Thoracic aorta (tissue), 2 donors: ENCODE data around the gene ARRDC5. TPM values are rescaled to one million over a fixed set of nuclear protein-coding genes. Genes with fewer than 3 reads are reported as not detected.
"Not testable (repeated sequence)": the region's sequence is repeated elsewhere in the genome, so short reads cannot be mapped to it uniquely, and the experiment has no call there.

ENCODE experiments used
- ATAC-seq: fragments of 150-250 bp; one replicate; pipeline ENCODE4 v1.8.0; 2017; ENCODE audit warnings: low read depth; ENCODE audit not compliant: insufficient number of reproducible peaks, low FRiP score
- DNase-seq: peaks from one replicate; pipeline ENCODE4 v3.0.0-alpha.2; 2020; ENCODE audit warnings: low spot score
- H3K27ac ChIP-seq, 2 donors: fragments of 200-600 bp; sonication (generic); 1 replicate in 1 of 2; 2 replicates in 1 of 2; pipeline ENCODE4 v1.5.1; 2016; ENCODE audit warnings: mild to moderate bottlenecking in 2 of 2, moderate library complexity in 2 of 2
- H3K27me3 ChIP-seq: fragments of 200-600 bp; sonication (generic); replicated peaks from 2 replicates; pipeline ENCODE4 v1.6.0; 2016; ENCODE audit warnings: mild to moderate bottlenecking; ENCODE audit not compliant: insufficient read depth
- H3K36me3 ChIP-seq: fragments of 200-600 bp; sonication (generic); one replicate; pipeline ENCODE4 v1.5.1; 2016
- H3K4me1 ChIP-seq, 2 donors: fragments of 200-600 bp; sonication (generic); 1 replicate in 1 of 2; 2 replicates in 1 of 2; pipeline versions ENCODE4 v1.5.1 to v1.6.0; 2016; ENCODE audit warnings: low read depth in 2 of 2, mild to moderate bottlenecking in 1 of 2; ENCODE audit not compliant: control insufficient read depth in 1 of 2
- H3K4me3 ChIP-seq: fragments of 200-600 bp; sonication (generic); 2 replicates; pipeline ENCODE4 v1.5.1; 2016; ENCODE audit warnings: mild to moderate bottlenecking
- H3K9me3 ChIP-seq: fragments of 200-600 bp; sonication (generic); 2 replicates; pipeline ENCODE4 v1.5.1; 2016
- total RNA-seq, 2 donors: library from RNA; depleted of rRNA; stranded (reverse); fragments of >200 nt; gene quantifications; one replicate each; pipeline versions ENCODE4 v1.1.0 to v1.2.3, GENCODE V29; 2016
- TF ChIP-seq, protein P1 (sequence below): fragments of 200-600 bp; sonication (generic); IDR thresholded peaks from one replicate; pipeline ENCODE4 v1.5.1; 2019; ENCODE audit warnings: antibody characterized with exemption

The ARRDC5 gene
- total RNA-seq, 2 donors from 2014 or later = 0.49 to 3.1 TPM

DNA sequence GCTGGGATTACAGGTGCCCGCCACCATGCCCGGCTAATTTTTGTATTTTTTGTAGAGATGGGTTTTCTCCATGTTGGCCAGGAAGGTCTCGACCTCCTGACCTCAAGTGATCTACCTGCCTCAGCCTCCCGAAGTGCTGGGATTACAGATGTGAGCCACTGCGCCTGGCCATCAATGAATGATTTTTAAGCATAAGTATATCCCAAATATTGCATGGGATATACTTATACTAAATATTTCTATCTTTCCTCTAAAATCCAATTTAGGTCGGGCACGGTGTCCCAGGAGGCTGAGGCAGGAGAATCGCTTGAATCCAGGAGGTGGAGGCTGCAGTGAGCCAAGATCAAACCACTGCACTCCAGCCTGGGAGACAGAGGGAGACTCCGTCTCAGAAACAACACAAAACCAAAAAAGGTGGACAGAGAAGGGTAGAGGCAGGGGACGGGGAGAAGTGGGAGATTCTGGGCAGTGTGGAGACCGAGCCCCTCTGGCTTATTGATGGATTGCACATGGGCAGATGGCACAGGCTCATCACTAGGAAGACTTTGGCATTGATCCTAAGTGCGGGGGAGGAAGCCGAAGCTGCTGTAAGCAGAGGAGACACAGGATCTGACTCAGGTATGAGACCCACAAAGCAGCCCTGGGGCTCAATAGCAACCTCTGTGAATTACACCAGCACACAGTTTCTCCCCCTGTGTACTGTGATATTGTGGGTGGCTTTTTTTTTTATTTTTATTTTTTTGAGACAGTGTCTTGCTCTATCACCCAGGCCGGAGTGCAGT lies 13.5 kb downstream of the ARRDC5 start:
- no peak for ATAC-seq
- Histone ChIP-seq H3K9me3 (no peaks in the 10 kb centered on the region), H3K27me3 (no peaks in the 10 kb centered on the region), H3K4me1 (no peaks in the 10 kb centered on the region), H3K27ac (no peak overlapping the region), H3K4me3 (no peak overlapping the region), H3K36me3 (no peaks in the 10 kb centered on the region)
- TF ChIP-seq, protein P1, sequence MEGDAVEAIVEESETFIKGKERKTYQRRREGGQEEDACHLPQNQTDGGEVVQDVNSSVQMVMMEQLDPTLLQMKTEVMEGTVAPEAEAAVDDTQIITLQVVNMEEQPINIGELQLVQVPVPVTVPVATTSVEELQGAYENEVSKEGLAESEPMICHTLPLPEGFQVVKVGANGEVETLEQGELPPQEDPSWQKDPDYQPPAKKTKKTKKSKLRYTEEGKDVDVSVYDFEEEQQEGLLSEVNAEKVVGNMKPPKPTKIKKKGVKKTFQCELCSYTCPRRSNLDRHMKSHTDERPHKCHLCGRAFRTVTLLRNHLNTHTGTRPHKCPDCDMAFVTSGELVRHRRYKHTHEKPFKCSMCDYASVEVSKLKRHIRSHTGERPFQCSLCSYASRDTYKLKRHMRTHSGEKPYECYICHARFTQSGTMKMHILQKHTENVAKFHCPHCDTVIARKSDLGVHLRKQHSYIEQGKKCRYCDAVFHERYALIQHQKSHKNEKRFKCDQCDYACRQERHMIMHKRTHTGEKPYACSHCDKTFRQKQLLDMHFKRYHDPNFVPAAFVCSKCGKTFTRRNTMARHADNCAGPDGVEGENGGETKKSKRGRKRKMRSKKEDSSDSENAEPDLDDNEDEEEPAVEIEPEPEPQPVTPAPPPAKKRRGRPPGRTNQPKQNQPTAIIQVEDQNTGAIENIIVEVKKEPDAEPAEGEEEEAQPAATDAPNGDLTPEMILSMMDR = no peak
- DNase-seq = no peak

DNA sequence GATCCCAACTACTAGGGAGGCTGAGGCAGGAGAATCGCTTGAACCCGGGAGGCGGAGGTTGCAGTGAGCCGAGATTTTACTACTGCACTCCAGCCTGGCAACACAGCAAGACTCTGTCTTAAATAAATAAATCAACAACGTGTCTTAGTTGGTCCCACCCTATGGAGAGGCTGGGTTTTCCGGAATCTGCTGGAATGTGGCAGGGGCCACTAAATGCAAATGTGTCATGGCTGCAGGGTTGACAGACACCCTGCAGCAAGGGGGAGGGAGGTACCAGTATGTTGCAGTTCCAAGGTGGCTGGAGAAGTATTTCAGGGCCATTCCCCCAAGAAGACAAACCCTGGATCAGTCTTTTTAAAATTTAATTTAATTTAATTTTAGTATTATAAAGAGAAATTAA lies 14.9 kb downstream of the ARRDC5 start:
- not testable (repeated sequence) for H3K4me1 ChIP-seq, H3K27ac ChIP-seq, H3K27me3 ChIP-seq, H3K36me3 ChIP-seq, H3K9me3 ChIP-seq, DNase-seq, ATAC-seq, H3K4me3 ChIP-seq

DNA sequence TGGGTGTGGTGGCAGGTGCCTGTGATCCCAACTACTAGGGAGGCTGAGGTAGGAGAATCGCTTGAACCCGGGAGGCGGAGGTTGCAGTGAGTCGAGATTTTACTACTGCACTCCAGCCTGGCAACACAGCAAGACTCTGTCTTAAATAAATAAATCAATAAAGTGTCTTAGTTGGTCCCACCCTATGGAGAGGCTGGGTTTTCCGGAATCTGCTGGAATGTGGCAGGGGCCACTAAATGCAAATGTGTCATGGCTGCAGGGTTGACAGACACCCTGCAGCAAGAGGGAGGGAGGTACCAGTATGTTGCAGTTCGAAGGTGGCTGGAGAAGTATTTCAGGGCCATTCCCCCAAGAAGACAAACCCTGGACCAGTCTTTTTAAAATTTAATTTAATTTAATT lies 17.7 kb downstream of the ARRDC5 start:
- not testable (repeated sequence) for ATAC-seq, H3K9me3 ChIP-seq, H3K27me3 ChIP-seq, H3K27ac ChIP-seq, H3K4me1 ChIP-seq, H3K4me3 ChIP-seq, DNase-seq, H3K36me3 ChIP-seq

DNA sequence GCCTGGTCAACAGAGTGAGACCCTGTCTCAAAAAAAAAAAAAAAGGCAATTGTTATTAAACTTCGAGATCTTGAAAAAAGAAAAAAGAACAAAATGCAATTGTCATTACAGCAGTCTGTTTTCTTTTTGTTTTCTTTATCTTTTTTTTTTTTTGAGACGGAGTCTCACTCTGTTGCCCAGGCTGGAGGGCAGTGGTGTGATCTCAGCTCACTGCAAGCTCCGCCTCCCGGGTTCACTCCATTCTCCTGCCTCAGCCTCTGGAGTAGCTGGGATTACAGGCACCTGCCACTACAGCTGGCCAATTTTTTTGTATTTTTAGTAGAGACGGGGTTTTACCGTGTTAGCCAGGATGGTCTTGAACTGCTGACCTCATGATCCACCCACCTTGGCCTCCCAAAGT lies 19.8 kb downstream of the ARRDC5 start:
- not testable (repeated sequence) for H3K9me3 ChIP-seq, H3K36me3 ChIP-seq, H3K27ac ChIP-seq, H3K4me3 ChIP-seq, H3K27me3 ChIP-seq, DNase-seq, ATAC-seq
- H3K4me1 ChIP-seq = peaks cover 5 to 13% of the 10 kb centered on the region in 2 donors

DNA sequence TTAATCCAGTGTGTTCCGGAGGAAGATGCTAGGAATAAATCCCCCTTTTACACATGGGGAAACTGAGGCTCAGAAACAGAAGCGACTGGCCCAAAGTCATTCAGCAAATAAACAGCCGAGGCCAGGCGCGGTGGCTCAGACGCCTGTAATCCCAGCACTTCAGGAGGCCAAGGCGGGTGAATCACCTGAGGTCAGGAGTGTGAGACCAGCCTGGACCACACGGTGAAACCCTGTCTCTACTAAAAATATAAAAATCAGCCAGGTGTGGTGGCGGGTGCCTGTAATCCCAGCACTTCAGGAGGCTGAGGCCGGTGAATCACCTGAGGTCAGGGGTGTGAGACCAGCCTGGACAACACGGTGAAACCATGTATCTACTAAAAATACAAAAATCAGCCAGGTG lies 23.7 kb downstream of the ARRDC5 start:
- no peak for ATAC-seq
- H3K36me3 ChIP-seq = no peaks in the 10 kb centered on the region
- H3K9me3 ChIP-seq = no peaks in the 10 kb centered on the region
- no peak overlapping the region for H3K4me3 ChIP-seq
- no peaks in the 10 kb centered on the region for H3K27me3 ChIP-seq
- TF ChIP-seq, protein P1 = no peak
- peaks cover 9 to 21% of the 10 kb centered on the region in 2 donors for H3K4me1 ChIP-seq
- DNase-seq = no peak
- peak overlapping the region in 1 of 2 donors; percentile 57 for H3K27ac ChIP-seq

DNA sequence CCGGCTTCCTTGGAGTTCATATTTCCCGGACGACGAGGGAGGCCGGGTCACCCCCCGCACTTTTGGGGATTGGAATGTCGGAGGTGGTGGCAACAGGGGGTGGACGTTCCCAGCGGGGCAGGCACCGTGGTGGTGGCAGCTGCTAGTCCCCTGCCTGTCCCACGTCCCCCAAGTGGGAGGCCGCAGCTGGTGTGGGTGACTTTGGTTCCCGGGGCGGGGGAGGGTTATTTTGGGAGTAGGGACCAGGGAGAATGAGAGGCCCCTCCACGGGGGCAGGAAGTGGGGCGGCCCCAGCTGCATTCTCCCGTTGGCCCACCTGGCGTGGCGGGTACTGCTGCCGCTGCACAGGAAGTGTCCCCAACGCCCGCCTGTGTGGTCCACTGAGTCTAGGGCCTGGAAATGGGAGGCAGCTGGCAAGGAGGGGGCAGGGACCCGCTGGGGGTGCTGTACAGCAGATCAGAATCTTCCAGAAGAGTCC lies 24.2 kb downstream of the ARRDC5 start:
- Histone ChIP-seq H3K9me3 (no peaks in the 10 kb centered on the region), H3K4me1 (peaks cover 9 to 21% of the 10 kb centered on the region in 2 donors), H3K27me3 (no peaks in the 10 kb centered on the region), H3K27ac (peak overlapping the region; percentile 57 to 75), H3K36me3 (no peaks in the 10 kb centered on the region), H3K4me3 (peak overlapping the region; percentile 63)
- TF ChIP-seq, protein P1 = no peak
- ATAC-seq (no peak), DNase-seq (no peak)
